Endodermal cell (in vitro differentiated cells): Measurements from ENCODE around the gene GSTP1. TPM values are rescaled to one million over a fixed set of nuclear protein-coding genes. Genes with fewer than 3 reads are reported as not detected.
A peak's percentile ranks its signal among the peaks of the same experiment; 100 is the strongest.

Source experiments
- DNase-seq: peaks from one replicate; pipeline ENCODE4 v3.0.0-alpha.2; 2017
- H3K27ac ChIP-seq: 2 replicates; pipeline ENCODE4 v1.5.1; 2013; ENCODE audit warnings: mild to moderate bottlenecking, low read depth, low read length, moderate library complexity
- H3K27me3 ChIP-seq: 2 replicates; pipeline ENCODE4 v1.6.1; 2013; ENCODE audit warnings: mild to moderate bottlenecking, low read length, moderate library complexity; ENCODE audit not compliant: insufficient read depth, control insufficient read depth, poor library complexity, severe bottlenecking
- H3K36me3 ChIP-seq: 2 replicates; pipeline ENCODE4 v1.7.0; 2013; ENCODE audit warnings: mild to moderate bottlenecking, low read length, moderate library complexity; ENCODE audit not compliant: control insufficient read depth, insufficient read depth
- H3K4me1 ChIP-seq: one replicate; pipeline ENCODE4 v1.7.0; 2013; ENCODE audit warnings: low read length; ENCODE audit not compliant: control insufficient read depth, insufficient read depth
- H3K4me3 ChIP-seq: 2 replicates; pipeline ENCODE4 v1.5.1; 2013; ENCODE audit warnings: mild to moderate bottlenecking, low read length, moderate library complexity
- H3K9ac ChIP-seq: 2 replicates; pipeline ENCODE4 v1.6.1; 2013; ENCODE audit warnings: mild to moderate bottlenecking, low read length, moderate library complexity; ENCODE audit not compliant: poor library complexity, severe bottlenecking; ENCODE audit errors: extremely low read depth
- H3K9me3 ChIP-seq: 2 replicates; pipeline ENCODE4 v1.6.1; 2013; ENCODE audit warnings: mild to moderate bottlenecking, low read length, moderate library complexity; ENCODE audit not compliant: control insufficient read depth
- H3K27ac Mint-ChIP-seq: 2 replicates; pipeline ENCODE4 v1.8.0; 2020; ENCODE audit warnings: mixed read lengths
- H3K27me3 Mint-ChIP-seq: 2 replicates; pipeline ENCODE4 v1.8.0; 2021; ENCODE audit warnings: mild to moderate bottlenecking, mixed read lengths; ENCODE audit not compliant: insufficient read depth
- H3K36me3 Mint-ChIP-seq: 2 replicates; pipeline ENCODE4 v1.8.0; 2020; ENCODE audit warnings: low read depth, mixed read lengths
- H3K4me1 Mint-ChIP-seq: 2 replicates; pipeline ENCODE4 v1.8.0; 2020; ENCODE audit warnings: mixed read lengths
- H3K4me3 Mint-ChIP-seq: 2 replicates; pipeline ENCODE4 v1.8.0; 2020; ENCODE audit warnings: mild to moderate bottlenecking, moderate library complexity, mixed read lengths
- H3K9me3 Mint-ChIP-seq: 2 replicates; pipeline ENCODE4 v1.8.0; 2020; ENCODE audit warnings: mild to moderate bottlenecking, mixed read lengths
- CTCF ChIP-seq: fragments of 200-600 bp; sonication (generic); conservative IDR thresholded peaks from 2 replicates; pipeline ENCODE4 v1.5.0; 2021; ENCODE audit warnings: antibody characterized with exemption, mild to moderate bottlenecking
- WGBS, 2 experiments: methylation state at CpG; one replicate each; pipeline versions ENCODE4 v1.1.5 to v1.1.7; 2013; ENCODE audit warnings: missing lambda C conversion rate in 2 of 2, mixed read lengths in 1 of 2; ENCODE audit not compliant: insufficient coverage in 1 of 2, insufficient read length in 1 of 2; 5-methylcytosine and 5-hydroxymethylcytosine counted together
- total RNA-seq, 2 donors: library from RNA; stranded (reverse); fragmentation: NEBNext Ultra II Directional in 1 of 2; extraction: Animal tissue kit (Norgen Biotek cat#: 25700) in 1 of 2; gene quantifications; 2 replicates in 1 of 2; 3 replicates in 1 of 2; pipeline ENCODE4 v1.2.1, GENCODE V29; 2021

The GSTP1 gene
- total RNA-seq, 2 donors from 2014 or later = 1,359 to 1,473 TPM

GRCh38 chr11:67610302-67610868 is 26.8 kb downstream of the GSTP1 start:
- Histone ChIP-seq H3K27me3 (no peaks in the 10 kb centered on the region), H3K4me1 (peaks cover 14% of the 10 kb centered on the region), H3K9me3 (no peaks in the 10 kb centered on the region), H3K27ac (no peak overlapping the region), H3K4me3 (no peak overlapping the region), H3K36me3 (peaks cover 24% of the 10 kb centered on the region), H3K9ac (no peak overlapping the region)
- no peaks in the 10 kb centered on the region for H3K27me3 Mint-ChIP-seq
- H3K4me1 Mint-ChIP-seq = peaks cover 11% of the 10 kb centered on the region
- no peaks in the 10 kb centered on the region for H3K9me3 Mint-ChIP-seq
- DNase-seq = no peak
- no peak for TF ChIP-seq CTCF
- 95 to 96% methylated on average over 10 to 15 of the region's 15 CpGs for whole genome bisulfite sequencing, 2 experiments
- peaks cover 31% of the 10 kb centered on the region for H3K36me3 Mint-ChIP-seq
- no peak overlapping the region for H3K4me3 Mint-ChIP-seq
- no peak overlapping the region for H3K27ac Mint-ChIP-seq

GRCh38 chr11:67611165-67611564 is 27.6 kb downstream of the GSTP1 start:
- Histone ChIP-seq H3K9me3 (no peaks in the 10 kb centered on the region), H3K27ac (no peak overlapping the region), H3K9ac (no peak overlapping the region), H3K27me3 (no peaks in the 10 kb centered on the region), H3K4me1 (peaks cover 6% of the 10 kb centered on the region), H3K4me3 (no peak overlapping the region), H3K36me3 (peaks cover 24% of the 10 kb centered on the region)
- Mint-ChIP-seq H3K27me3 (no peaks in the 10 kb centered on the region), H3K27ac (no peak overlapping the region), H3K9me3 (no peaks in the 10 kb centered on the region), H3K4me3 (no peak overlapping the region), H3K4me1 (peaks cover 6% of the 10 kb centered on the region), H3K36me3 (peaks cover 31% of the 10 kb centered on the region)
- no peak for TF ChIP-seq CTCF
- 93 to 100% methylated on average over 9 to 14 of the region's 14 CpGs for WGBS, 2 experiments
- DNase-seq = peak; percentile 25

GRCh38 chr11:67611704-67612587 is 28.3 kb downstream of the GSTP1 start:
- 92 to 95% methylated on average over 10 to 37 of the region's 37 CpGs for whole genome bisulfite sequencing, 2 experiments
- Mint-ChIP-seq H3K27ac (no peak overlapping the region), H3K4me1 (peaks cover 9% of the 10 kb centered on the region), H3K4me3 (no peak overlapping the region), H3K9me3 (no peaks in the 10 kb centered on the region), H3K27me3 (no peaks in the 10 kb centered on the region), H3K36me3 (peaks cover 31% of the 10 kb centered on the region)
- no peak overlapping the region for H3K4me3 ChIP-seq
- peaks cover 4% of the 10 kb centered on the region for H3K4me1 ChIP-seq
- H3K9ac ChIP-seq = no peak overlapping the region
- H3K36me3 ChIP-seq = peaks cover 24% of the 10 kb centered on the region
- no peaks in the 10 kb centered on the region for H3K9me3 ChIP-seq
- TF ChIP-seq CTCF = no peak
- DNase-seq = peak; percentile 31
- no peaks in the 10 kb centered on the region for H3K27me3 ChIP-seq
- no peak overlapping the region for H3K27ac ChIP-seq
